NCI-H2196 (cell line): ENCODE data around the gene BCAS3.
"Not testable (repeated sequence)": the region's sequence is repeated elsewhere in the genome, so short reads cannot be mapped to it uniquely, and the experiment has no call there.

ENCODE experiments used
- DNase-seq: peaks from one replicate; lab custom pipeline; 2025; ENCODE audit not compliant: unreplicated experiment; lab: John Stamatoyannopoulos, UW

Gene BCAS3

GRCh38 chr17:60677308-60678117 is at the start of gene BCAS3:
Gene BCAS3, plus strand, starts transcription at chr17:60677851.
- peak; percentile 96 for DNase-seq

DNA sequence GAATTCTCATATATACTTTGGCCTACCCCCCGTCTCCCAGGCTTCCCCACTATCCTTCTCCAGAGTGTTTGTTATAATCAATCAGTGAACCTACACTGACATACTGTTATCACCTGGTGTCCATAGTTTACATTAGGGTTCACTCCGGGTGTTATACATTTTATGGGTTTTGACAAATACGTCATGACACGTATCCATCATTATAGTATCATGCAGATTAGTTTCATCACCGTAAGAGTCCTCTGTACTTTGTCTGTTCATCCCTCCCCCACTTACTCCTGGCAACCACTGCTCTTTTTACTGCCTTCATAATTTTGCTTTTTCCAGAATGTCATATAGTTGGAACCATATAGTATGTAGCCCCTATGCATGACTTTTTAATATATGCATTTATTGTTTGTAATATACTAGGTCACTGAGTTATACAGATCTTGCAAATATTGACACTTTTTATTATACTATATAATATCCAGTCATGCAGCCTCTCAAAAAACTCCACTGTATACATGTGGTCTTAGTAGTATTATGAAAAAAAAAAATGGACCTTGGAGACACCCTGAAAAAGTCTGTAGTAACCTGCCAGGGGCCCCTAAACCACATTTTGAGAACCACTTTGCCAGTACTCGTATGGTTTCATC is 49.3 kb upstream of the BCAS3 start:
- DNase-seq: no peak

DNA sequence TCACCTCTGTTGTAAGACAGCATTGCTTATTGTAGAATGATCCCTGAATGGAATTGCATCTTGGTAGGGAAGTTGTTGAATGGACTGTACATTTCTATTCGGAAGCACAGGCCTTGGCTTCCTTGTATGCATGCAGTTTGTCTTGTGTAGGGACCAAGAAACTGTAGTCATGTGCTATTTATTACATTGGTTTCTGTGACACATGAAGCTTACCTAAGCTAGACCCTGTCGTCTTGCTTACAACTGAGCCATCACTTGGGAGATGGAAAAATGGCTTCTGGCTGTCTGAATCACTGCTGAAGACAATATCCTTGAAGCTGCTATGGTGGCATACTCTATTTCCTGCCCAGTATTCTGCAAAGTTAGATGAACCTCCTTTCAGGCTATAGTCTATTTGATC is 48.5 kb upstream of the BCAS3 start:
- DNase-seq: no peak

- DNase-seq: no peak
Observed at GRCh38 chr17:60630352-60630751, 47.3 kb upstream of the BCAS3 start.

DNA sequence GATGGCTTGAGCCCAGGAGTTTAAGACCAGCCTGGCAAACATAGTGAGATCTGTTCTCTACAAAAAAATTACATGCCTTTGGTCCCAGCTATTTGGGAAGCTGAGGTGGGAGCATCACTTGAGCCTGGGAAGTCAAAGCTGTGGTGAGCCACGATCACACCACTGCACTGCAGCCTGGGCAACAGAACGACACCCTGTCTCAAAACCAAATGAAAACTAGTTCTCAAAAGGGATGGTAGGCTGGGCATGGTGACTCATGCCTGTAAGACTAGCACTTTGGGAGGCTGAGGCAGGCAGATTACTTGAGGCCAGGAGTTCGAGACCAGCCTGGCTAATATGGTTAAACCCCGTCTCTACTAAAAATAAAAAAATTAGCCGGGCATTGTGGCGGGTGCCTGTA is 46.5 kb upstream of the BCAS3 start:
- DNase-seq: no peak

GRCh38 chr17:60637683-60638082 is 40.0 kb upstream of the BCAS3 start:
- no peak for DNase-seq

DNA sequence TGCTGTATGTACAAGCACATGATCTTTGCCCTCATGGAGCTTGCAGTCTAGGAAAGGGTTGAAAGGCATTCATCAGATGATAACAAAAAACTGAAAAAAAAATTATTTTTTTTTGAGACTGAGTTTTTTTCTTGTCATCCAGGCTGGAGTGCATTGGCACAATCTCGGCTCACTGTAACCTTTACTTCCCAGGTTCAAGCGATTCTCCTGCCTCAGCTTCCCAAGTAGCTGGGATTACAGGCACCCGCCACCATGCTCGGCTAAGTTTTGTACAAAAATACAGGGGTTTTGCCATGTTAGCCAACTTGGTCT is 38.7 kb upstream of the BCAS3 start:
- DNase-seq: no peak

DNA sequence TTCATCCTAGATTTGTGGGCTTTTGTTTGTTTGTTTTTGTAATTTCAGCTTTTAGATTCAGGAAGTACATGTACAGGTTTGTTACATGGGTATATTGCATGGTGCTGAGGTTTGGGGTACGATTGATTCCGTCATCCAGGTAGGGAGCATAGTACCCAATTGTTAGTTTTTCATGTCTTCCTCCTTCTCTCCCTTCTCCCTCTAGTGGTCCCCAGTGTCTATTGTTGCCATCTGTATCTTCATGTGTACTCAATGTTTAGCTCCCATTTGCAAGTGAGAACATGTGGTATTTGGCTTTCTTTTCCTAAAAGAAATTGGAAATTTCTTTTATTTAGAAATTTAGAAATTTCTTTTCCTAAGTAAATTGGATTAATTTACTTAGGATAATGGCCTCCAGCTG is 37.1 kb upstream of the BCAS3 start:
- no peak for DNase-seq

DNA sequence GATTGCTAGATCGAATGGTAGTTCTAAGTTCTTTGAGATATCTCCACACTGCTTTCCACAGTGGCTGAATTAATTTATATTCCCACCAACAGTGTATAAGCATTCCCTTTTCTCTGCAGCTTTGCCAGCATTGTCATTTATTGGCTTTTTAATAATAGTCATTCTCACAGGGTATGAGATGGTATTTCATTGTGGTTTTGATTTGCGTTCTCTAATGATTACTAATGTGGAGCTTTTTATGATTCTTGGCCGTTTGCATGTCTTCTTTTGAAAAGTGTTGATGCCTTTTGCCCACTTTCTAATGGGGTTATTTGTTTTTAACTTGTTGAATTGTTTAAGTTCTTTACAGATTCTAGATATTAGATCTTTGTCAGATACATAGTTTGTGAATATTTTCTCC is 36.5 kb upstream of the BCAS3 start:
- DNase-seq: no peak

GRCh38 chr17:60641810-60642220 is 35.8 kb upstream of the BCAS3 start:
- peak; percentile 88 for DNase-seq

DNA sequence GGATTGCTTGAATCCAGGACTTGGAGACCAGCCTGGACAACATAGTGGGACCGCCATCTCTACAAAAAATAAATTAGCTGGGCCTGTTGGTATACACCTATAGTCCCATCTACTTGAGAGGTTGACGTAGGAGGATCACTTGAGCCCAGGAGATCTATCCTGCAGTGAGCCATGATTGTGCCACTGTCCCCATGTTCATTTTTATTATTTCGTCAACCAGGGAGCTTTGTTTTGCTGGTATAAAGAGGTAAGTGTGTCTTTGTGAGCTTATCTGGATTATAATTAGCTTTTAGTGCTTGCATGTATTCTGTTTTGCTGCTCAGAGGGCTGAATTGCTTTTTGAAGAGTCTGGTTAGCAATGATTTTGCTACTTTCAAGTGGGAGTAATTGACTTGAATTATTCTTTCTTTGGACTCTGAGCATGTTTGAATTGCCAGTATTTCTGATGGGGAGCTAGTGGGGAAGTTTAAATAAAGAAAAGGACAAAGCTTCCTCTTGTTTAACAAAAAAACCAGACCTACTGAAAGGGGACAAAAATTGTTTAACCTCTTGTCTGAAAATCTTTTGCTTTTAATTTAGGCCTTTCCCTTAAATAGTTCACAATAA is 31.6 kb upstream of the BCAS3 start:
- DNase-seq: no peak

GRCh38 chr17:60646701-60647100 is 30.9 kb upstream of the BCAS3 start:
- DNase-seq: no peak

DNA sequence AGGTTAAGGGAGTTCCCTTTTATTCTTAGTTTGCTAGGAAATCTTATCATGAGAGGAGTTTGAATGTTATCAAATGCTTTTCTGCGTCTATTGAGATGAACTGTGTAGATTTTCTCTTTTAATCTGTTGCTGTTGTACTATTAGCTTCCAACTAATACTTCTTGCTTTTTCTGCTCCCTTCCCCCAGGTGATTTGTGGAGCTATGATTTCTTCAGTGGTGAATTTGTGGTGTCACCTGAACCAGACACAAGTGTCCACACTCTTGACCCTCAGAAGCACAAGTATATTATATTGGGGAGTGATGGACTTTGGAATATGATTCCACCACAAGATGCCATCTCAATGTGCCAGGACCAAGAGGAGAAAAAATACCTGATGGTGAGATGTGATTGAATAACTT is 29.9 kb upstream of the BCAS3 start:
- no peak for DNase-seq

GRCh38 chr17:60652454-60653247 is 25.0 kb upstream of the BCAS3 start:
- no peak for DNase-seq

DNA sequence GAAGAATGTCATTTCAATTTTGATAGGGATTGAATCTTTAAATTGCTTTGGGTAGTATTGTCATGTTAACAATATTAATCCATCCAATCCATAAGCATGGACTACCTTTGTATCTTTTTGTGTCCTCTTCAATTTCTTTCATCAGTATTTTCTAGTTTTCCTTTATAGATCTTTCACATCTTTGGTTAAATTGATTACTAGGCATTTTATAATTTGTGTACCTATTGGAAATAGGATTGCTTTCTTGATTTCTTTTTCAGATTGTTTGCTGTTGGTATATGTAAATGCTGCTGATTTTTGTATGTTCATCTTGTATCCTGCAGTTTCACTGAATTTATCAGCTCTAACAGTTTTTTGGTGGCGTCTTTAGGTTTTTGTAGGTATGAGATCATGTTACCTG is 24.1 kb upstream of the BCAS3 start:
- DNase-seq: no peak

- DNase-seq: no peak
Observed at GRCh38 chr17:60656499-60656898, 21.2 kb upstream of the BCAS3 start.

- DNase-seq: no peak
Observed at GRCh38 chr17:60659156-60659555, 18.5 kb upstream of the BCAS3 start.

- no peak for DNase-seq
Observed at GRCh38 chr17:60661489-60661888, 16.2 kb upstream of the BCAS3 start.

GRCh38 chr17:60664022-60664421 is 13.6 kb upstream of the BCAS3 start:
- DNase-seq: no peak

GRCh38 chr17:60665602-60666001 is 12.0 kb upstream of the BCAS3 start:
- no peak for DNase-seq

- DNase-seq: not testable (repeated sequence)
Observed at GRCh38 chr17:60668741-60669140, 8.9 kb upstream of the BCAS3 start.

DNA sequence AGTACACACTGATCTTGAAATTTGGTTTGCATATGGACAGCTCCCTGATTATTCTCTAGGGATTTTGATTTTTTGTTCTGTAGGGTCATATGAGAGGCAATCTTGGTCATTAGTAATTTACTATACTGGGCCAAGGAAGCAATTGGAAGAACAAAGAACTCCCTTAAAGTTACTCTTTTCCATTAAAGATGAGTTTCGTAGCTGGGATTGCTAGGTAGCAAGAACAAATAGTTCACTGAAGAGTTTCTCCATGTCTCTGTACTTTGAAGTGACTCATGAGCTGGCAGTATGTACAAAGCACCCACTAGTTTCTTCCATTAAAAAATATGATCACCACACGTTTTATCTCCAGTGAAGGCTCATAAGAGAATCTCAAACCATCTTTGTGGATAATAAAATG is 6.2 kb upstream of the BCAS3 start:
- DNase-seq: no peak
